Caco-2 (cell line): ENCODE results near the gene ADGRB3. TPM values are rescaled to one million over a fixed set of nuclear protein-coding genes. Genes with fewer than 3 reads are reported as not detected.

Source experiments
- BruUV-seq: library from RNA; stranded (reverse); fragments of 400-500 nt; replicated peaks from 2 replicates; lab custom pipeline; 2021; lab: Mats Ljungman, UMichigan
- CTCF ChIA-PET: fragments of 300-600 bp; sonication (Branson Sonifier 250); formaldehyde crosslinking; loops from one replicate; lab custom pipeline; 2022; ENCODE audit warnings: antibody characterized with exemption; lab: Charles Lee
- POLR2A ChIA-PET: fragments of 300-600 bp; sonication (Branson Sonifier 250); formaldehyde crosslinking; loops from one replicate; lab custom pipeline; 2022; ENCODE audit warnings: antibody characterized with exemption; lab: Charles Lee
- DNase-seq, 2 experiments: peaks; one replicate each; pipeline versions ENCODE4 v3.0.0 to v3.0.0-alpha.2; 2020 to 2022
- H3K27me3 ChIP-seq: replicated peaks from 2 replicates; pipeline ENCODE4 v1.6.0; 2011; ENCODE audit warnings: low read length; ENCODE audit not compliant: control insufficient read depth, insufficient read depth
- H3K36me3 ChIP-seq: 2 replicates; pipeline ENCODE4 v1.5.1; 2011; ENCODE audit warnings: low read length; ENCODE audit not compliant: control insufficient read depth, insufficient read depth
- H3K4me1 ChIP-seq: fragments of 250-450 bp; sonication (Bioruptor Pico); 2 replicates; pipeline ENCODE4 v1.5.1; 2020; ENCODE audit warnings: mild to moderate bottlenecking
- H3K4me3 ChIP-seq: 2 replicates; pipeline ENCODE4 v1.5.1; 2011; ENCODE audit warnings: low read depth, mild to moderate bottlenecking, control low read depth, low read length
- H3K9me3 ChIP-seq: fragments of 250-450 bp; sonication (Bioruptor Pico); 2 replicates; pipeline ENCODE4 v1.5.1; 2020; ENCODE audit warnings: mild to moderate bottlenecking, moderate library complexity
- H3K27ac Mint-ChIP-seq: one replicate; pipeline ENCODE4 v1.8.0; 2022; ENCODE audit warnings: mixed read lengths; ENCODE audit not compliant: unreplicated experiment
- H3K27me3 Mint-ChIP-seq: one replicate; pipeline ENCODE4 v1.8.0; 2022; ENCODE audit warnings: mixed read lengths; ENCODE audit not compliant: insufficient read depth, unreplicated experiment
- H3K36me3 Mint-ChIP-seq: one replicate; pipeline ENCODE4 v1.8.0; 2022; ENCODE audit warnings: mild to moderate bottlenecking, mixed read lengths; ENCODE audit not compliant: insufficient read depth, unreplicated experiment
- H3K4me1 Mint-ChIP-seq: one replicate; pipeline ENCODE4 v1.8.0; 2022; ENCODE audit warnings: low read depth, mixed read lengths; ENCODE audit not compliant: unreplicated experiment
- H3K4me3 Mint-ChIP-seq: one replicate; pipeline ENCODE4 v1.8.0; 2022; ENCODE audit warnings: mild to moderate bottlenecking, moderate library complexity, mixed read lengths; ENCODE audit not compliant: unreplicated experiment
- H3K9me3 Mint-ChIP-seq: one replicate; pipeline ENCODE4 v1.8.0; 2022; ENCODE audit warnings: mixed read lengths; ENCODE audit not compliant: unreplicated experiment
- intact Hi-C: fragments of 100-400 bp; cut with micrococcal nuclease; formaldehyde crosslinking; loops from one replicate; pipeline ENCODE4 v1.10.0; 2022; ENCODE audit not compliant: unreplicated experiment
- total RNA-seq: library from RNA; stranded (reverse); gene quantifications from 2 replicates; pipeline ENCODE4 v1.2.3, GENCODE V29; 2022
- TF ChIP-seq, protein P1 (sequence below), 2 experiments: fragments of 200-600 bp in 1 of 2; IDR thresholded peaks; 1 replicate in 1 of 2; 2 replicates in 1 of 2; pipeline versions ENCODE4 v1.5.1 to v1.8.0; 2011 to 2022; ENCODE audit warnings: antibody characterized with exemption in 1 of 2, control low read depth in 1 of 2, inconsistent platforms in 1 of 2, low read depth in 1 of 2, low read length in 1 of 2, mild to moderate bottlenecking in 1 of 2, moderate library complexity in 1 of 2; ENCODE audit not compliant: insufficient read depth in 1 of 2, severe bottlenecking in 1 of 2, unreplicated experiment in 1 of 2

The ADGRB3 gene
- total RNA-seq, 1 experiment from 2014 or later: 0.18 TPM

DNA sequence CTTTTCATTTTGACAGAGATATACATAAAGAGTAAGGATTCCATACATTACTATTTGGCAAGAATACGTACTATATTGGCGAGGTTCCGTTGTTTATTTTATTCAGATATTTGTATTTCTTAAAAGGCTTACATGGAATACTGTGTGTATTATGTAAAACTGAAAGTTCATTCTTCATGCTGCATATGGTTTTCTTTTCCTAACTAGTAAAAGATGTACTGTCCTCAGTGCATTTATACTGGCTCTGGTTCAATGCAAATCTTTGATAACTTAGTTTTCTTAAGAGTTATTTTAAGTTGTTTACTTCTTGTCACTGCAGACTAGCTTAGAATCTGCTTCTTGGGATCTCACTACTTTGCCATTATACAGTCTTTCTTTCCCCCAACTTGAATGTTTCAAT is 42.0 kb downstream of the ADGRB3 start:
- H3K4me3 ChIP-seq: no peak overlapping the region
- H3K27me3 Mint-ChIP-seq: peaks cover 6% of the 10 kb centered on the region
- no TSS peak for BruUV-seq
- no peaks in the 10 kb centered on the region for H3K36me3 ChIP-seq
- H3K9me3 Mint-ChIP-seq: no peaks in the 10 kb centered on the region
- no peaks in the 10 kb centered on the region for H3K36me3 Mint-ChIP-seq
- H3K9me3 ChIP-seq: no peaks in the 10 kb centered on the region
- DNase-seq: no peak
- intact Hi-C loops: no loop called here
- CTCF ChIA-PET: no interaction called here
- H3K4me3 Mint-ChIP-seq: no peak overlapping the region
- H3K4me1 Mint-ChIP-seq: no peaks in the 10 kb centered on the region
- H3K27ac Mint-ChIP-seq: no peak overlapping the region
- no peaks in the 10 kb centered on the region for H3K4me1 ChIP-seq
- POLR2A ChIA-PET: no interaction called here
- H3K27me3 ChIP-seq: no peaks in the 10 kb centered on the region
- TF ChIP-seq, protein P1, sequence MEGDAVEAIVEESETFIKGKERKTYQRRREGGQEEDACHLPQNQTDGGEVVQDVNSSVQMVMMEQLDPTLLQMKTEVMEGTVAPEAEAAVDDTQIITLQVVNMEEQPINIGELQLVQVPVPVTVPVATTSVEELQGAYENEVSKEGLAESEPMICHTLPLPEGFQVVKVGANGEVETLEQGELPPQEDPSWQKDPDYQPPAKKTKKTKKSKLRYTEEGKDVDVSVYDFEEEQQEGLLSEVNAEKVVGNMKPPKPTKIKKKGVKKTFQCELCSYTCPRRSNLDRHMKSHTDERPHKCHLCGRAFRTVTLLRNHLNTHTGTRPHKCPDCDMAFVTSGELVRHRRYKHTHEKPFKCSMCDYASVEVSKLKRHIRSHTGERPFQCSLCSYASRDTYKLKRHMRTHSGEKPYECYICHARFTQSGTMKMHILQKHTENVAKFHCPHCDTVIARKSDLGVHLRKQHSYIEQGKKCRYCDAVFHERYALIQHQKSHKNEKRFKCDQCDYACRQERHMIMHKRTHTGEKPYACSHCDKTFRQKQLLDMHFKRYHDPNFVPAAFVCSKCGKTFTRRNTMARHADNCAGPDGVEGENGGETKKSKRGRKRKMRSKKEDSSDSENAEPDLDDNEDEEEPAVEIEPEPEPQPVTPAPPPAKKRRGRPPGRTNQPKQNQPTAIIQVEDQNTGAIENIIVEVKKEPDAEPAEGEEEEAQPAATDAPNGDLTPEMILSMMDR (IDR thresholded peaks at IDR 0.05; ENCODE audit: insufficient read depth in 1 of 2, low read depth in 1 of 2, low read length in 1 of 2, severe bottlenecking in 1 of 2, unreplicated experiment in 1 of 2): no peak

DNA sequence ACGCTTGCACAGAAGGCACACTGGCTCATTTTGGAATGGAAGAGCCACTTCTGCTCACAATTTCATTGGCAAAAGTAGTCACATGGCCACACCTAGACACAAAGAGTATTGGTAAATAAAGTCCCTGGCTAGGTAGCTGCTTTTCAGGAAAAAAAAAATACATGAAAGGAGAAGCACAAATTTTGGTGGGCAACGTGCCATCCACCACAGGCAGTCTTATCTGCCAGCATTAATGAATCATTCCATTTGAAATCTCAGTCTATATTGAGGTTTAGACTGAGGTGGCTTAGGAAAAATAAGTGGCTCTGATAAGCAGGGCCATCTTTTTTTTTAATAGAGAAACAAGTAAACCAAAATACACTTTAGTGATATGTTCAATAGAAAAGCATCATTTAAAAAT is 44.3 kb downstream of the ADGRB3 start:
- H3K27ac Mint-ChIP-seq: no peak overlapping the region
- CTCF ChIA-PET: no interaction called here
- H3K9me3 Mint-ChIP-seq: no peaks in the 10 kb centered on the region
- no peaks in the 10 kb centered on the region for H3K27me3 ChIP-seq
- TF ChIP-seq, protein P1 (IDR thresholded peaks at IDR 0.05; ENCODE audit: insufficient read depth in 1 of 2, low read depth in 1 of 2, low read length in 1 of 2, severe bottlenecking in 1 of 2, unreplicated experiment in 1 of 2): no peak
- no peaks in the 10 kb centered on the region for H3K36me3 Mint-ChIP-seq
- no peak overlapping the region for H3K4me3 ChIP-seq
- no peak overlapping the region for H3K4me3 Mint-ChIP-seq
- H3K36me3 ChIP-seq: no peaks in the 10 kb centered on the region
- BruUV-seq: no TSS peak
- POLR2A ChIA-PET: no interaction called here
- no peaks in the 10 kb centered on the region for H3K9me3 ChIP-seq
- DNase-seq: no peak
- no peaks in the 10 kb centered on the region for H3K4me1 ChIP-seq
- no peaks in the 10 kb centered on the region for H3K4me1 Mint-ChIP-seq
- peaks cover 6% of the 10 kb centered on the region for H3K27me3 Mint-ChIP-seq
- intact Hi-C loops: no loop called here

DNA sequence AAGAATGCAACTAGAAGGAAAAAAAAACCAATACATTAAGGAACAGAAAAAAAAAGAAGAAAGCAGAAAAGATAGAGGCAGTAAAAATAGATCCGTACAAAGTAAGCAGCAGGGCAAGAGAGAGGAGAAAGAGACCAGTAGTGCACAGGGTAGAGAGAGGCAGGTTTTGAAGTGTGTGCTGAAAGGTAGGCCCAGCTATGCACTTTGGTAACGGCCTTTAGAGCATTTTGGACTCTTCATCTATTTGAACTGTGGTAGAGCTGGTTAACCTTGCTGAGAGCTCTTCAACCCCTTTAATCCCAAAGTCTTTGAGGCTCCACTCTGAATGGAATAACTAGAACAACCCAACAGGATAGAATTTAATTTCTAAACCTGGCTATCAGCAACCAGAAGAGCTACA is 45.2 kb downstream of the ADGRB3 start:
- intact Hi-C loops: no loop called here

More for the DNA sequence above, 45.2 kb downstream of the ADGRB3 start:
- no peaks in the 10 kb centered on the region for H3K9me3 ChIP-seq
- H3K36me3 ChIP-seq: no peaks in the 10 kb centered on the region
- no peak overlapping the region for H3K4me3 Mint-ChIP-seq
- H3K27ac Mint-ChIP-seq: no peak overlapping the region
- H3K27me3 Mint-ChIP-seq: peaks cover 3% of the 10 kb centered on the region
- H3K9me3 Mint-ChIP-seq: no peaks in the 10 kb centered on the region
- ChIA-PET POLR2A (interaction anchor here (0.6 kb wide), 1 partner anchor 1891 kb away, joined by 4 read pairs; no protein-coding TSS in a partner anchor), CTCF (no interaction called here)
- no peaks in the 10 kb centered on the region for H3K36me3 Mint-ChIP-seq
- no peak overlapping the region for H3K4me3 ChIP-seq
- H3K4me1 ChIP-seq: no peaks in the 10 kb centered on the region
- no peak for DNase-seq
- H3K4me1 Mint-ChIP-seq: no peaks in the 10 kb centered on the region
- no TSS peak for BruUV-seq
- no peaks in the 10 kb centered on the region for H3K27me3 ChIP-seq
- TF ChIP-seq, protein P1 (IDR thresholded peaks at IDR 0.05; ENCODE audit: insufficient read depth in 1 of 2, low read depth in 1 of 2, low read length in 1 of 2, severe bottlenecking in 1 of 2, unreplicated experiment in 1 of 2): no peak
